ENCODE measurements around the gene RIPOR3. TPM values are rescaled to one million over a fixed set of nuclear protein-coding genes. Genes with fewer than 3 reads are reported as not detected.

The RIPOR3 gene
- total RNA-seq, 4 donors from 2014 or later = 8.2 to 51.2 (median 20.5) TPM

- no peaks in the 10 kb centered on the region for H3K36me3 ChIP-seq
- H3K27me3 ChIP-seq = no peaks in the 10 kb centered on the region
- no peaks in the 10 kb centered on the region for H3K9me3 ChIP-seq
- TF ChIP-seq, protein P1, sequence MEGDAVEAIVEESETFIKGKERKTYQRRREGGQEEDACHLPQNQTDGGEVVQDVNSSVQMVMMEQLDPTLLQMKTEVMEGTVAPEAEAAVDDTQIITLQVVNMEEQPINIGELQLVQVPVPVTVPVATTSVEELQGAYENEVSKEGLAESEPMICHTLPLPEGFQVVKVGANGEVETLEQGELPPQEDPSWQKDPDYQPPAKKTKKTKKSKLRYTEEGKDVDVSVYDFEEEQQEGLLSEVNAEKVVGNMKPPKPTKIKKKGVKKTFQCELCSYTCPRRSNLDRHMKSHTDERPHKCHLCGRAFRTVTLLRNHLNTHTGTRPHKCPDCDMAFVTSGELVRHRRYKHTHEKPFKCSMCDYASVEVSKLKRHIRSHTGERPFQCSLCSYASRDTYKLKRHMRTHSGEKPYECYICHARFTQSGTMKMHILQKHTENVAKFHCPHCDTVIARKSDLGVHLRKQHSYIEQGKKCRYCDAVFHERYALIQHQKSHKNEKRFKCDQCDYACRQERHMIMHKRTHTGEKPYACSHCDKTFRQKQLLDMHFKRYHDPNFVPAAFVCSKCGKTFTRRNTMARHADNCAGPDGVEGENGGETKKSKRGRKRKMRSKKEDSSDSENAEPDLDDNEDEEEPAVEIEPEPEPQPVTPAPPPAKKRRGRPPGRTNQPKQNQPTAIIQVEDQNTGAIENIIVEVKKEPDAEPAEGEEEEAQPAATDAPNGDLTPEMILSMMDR (IDR thresholded peaks at IDR 0.05) = no peak
- no peak for TF ChIP-seq POLR2A (IDR thresholded peaks at IDR 0.05)
- peaks cover 0 to 15% (median 0%) of the 10 kb centered on the region in 4 donors for H3K4me1 ChIP-seq
- no peak overlapping the region for H3K4me3 ChIP-seq
- no peak for DNase-seq
- H3K27ac ChIP-seq = no peak overlapping the region
These were observed 58.6 kb downstream of the RIPOR3 start for GRCh38 chr20:50632701-50633100.

- TF ChIP-seq POLR2A (IDR thresholded peaks at IDR 0.05) = no peak
- TF ChIP-seq, protein P1 (IDR thresholded peaks at IDR 0.05) = no peak
- Histone ChIP-seq H3K4me3 (no peak overlapping the region), H3K9me3 (no peaks in the 10 kb centered on the region), H3K27ac (no peak overlapping the region), H3K36me3 (no peaks in the 10 kb centered on the region), H3K27me3 (no peaks in the 10 kb centered on the region), H3K4me1 (peaks cover 0 to 15% (median 0%) of the 10 kb centered on the region in 4 donors)
- DNase-seq = no peak
These were observed 59.1 kb downstream of the RIPOR3 start for GRCh38 chr20:50632236-50632635.

DNA sequence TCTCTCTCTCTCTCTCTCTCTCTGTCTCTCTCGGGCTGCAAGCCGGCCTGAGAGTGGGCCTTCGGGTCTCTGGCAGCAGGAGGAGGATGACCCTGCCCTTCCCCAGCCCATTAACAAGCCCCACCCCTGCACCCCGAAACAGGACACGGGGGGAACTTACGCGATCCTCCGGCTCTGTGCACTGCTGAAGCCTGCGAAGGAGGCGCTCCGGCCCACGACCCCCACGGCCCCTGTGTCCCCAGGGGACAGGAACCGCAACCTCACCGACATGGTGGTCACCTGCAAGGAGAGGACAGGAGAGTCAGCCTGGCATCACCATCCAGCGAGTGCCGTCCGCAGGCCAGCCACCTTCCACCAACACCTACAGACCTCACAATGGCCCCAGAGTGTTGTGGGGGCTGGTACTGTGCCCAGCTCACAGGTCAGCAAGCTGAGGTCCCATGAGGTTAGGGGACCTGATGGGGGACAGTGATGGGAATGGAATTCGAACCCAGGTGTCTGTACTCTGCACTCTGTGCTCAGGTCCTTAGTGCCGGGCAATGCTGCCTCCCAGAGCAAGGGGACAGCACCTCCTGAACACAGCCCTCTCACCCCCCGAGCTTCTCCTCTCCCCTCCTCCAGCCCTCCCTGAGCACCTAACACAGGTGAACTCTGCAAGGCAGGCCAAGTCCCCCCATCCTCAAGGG, 60.6 kb downstream of the RIPOR3 start:
- TF ChIP-seq, protein P1 (IDR thresholded peaks at IDR 0.05) = no peak
- no peak for TF ChIP-seq POLR2A (IDR thresholded peaks at IDR 0.05)
- H3K4me1 ChIP-seq = peaks cover 0 to 8% (median 0%) of the 10 kb centered on the region in 4 donors
- H3K27me3 ChIP-seq = no peaks in the 10 kb centered on the region
- no peak overlapping the region for H3K27ac ChIP-seq
- H3K4me3 ChIP-seq = no peak overlapping the region
- no peaks in the 10 kb centered on the region for H3K36me3 ChIP-seq
- DNase-seq = no peak
- H3K9me3 ChIP-seq = no peaks in the 10 kb centered on the region

- Histone ChIP-seq H3K9me3 (no peaks in the 10 kb centered on the region), H3K36me3 (no peaks in the 10 kb centered on the region), H3K4me1 (peaks cover 0 to 7% (median 0%) of the 10 kb centered on the region in 4 donors), H3K27me3 (no peaks in the 10 kb centered on the region), H3K4me3 (no peak overlapping the region), H3K27ac (no peak overlapping the region)
- DNase-seq = no peak
- no peak for TF ChIP-seq POLR2A (IDR thresholded peaks at IDR 0.05)
- TF ChIP-seq, protein P1 (IDR thresholded peaks at IDR 0.05) = no peak
These were observed 61.7 kb downstream of the RIPOR3 start for GRCh38 chr20:50629670-50630045.

DNA sequence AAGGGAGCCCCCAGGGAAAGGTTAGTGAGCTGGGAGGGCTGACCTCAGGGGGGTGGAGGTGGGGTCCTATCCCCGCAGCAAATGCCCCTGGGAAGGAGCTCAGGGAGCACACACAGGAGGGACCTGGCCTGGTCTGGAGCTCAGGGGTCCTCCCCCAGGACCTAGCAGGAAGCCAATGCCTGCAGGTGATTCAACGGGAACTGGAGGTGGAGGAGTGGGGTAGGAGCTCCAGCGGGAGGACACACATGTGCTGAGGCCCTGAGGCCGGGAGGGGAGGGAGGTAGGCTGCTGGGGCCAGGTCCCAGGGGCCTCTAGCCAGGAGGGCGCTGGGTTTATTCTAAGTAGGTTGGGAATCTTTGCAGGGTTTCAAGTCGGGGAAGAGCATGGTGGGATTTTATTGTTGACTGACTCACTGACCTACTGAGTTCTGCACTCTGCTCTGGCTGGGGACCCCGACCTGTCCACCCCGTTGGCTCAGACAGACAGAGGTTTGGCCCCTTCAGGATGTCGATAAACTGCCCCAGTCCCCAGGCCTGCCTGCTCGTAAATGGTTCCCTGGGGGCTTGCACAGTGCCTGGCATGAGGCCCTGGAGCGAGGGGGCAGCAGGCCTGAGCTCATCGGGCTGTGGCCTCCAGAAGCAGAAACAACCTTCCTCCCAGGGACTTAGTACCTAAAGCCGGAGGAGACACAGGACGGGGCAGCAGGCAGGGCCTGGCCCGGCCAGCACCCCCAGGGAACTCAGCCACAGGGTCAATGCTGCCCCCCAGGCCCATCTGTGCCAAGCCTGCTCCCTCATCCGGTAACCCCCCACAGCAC, 62.3 kb downstream of the RIPOR3 start:
- H3K27me3 ChIP-seq = no peaks in the 10 kb centered on the region
- DNase-seq = no peak
- H3K36me3 ChIP-seq = no peaks in the 10 kb centered on the region
- H3K4me1 ChIP-seq = peaks cover 0 to 7% (median 0%) of the 10 kb centered on the region in 4 donors
- H3K27ac ChIP-seq = no peak overlapping the region
- no peaks in the 10 kb centered on the region for H3K9me3 ChIP-seq
- H3K4me3 ChIP-seq = no peak overlapping the region
- TF ChIP-seq, protein P1 (IDR thresholded peaks at IDR 0.05) = no peak
- TF ChIP-seq POLR2A (IDR thresholded peaks at IDR 0.05) = no peak
